ENCODE measurements around the gene OR10V1.

DNA sequence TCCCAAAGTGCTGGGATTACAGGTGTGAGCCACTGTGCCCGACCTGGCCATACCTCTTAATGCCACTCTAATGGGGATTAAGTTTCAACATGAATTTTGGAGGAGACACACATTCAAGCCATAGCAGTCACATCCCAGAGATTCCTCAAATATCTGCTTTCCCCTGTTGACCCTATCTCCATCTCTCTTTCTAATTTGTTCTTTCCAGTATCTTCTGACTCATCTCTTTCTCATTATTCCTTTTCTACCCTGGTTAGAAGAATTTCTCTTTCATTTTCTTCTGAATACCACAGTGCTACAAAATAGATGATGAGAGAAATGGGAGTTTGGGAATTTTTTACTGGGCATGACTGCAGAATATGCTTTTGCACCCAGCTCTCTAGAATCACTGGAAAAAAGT, 5.1 kb downstream of the OR10V1 start:
- TF ChIP-seq, protein P1, sequence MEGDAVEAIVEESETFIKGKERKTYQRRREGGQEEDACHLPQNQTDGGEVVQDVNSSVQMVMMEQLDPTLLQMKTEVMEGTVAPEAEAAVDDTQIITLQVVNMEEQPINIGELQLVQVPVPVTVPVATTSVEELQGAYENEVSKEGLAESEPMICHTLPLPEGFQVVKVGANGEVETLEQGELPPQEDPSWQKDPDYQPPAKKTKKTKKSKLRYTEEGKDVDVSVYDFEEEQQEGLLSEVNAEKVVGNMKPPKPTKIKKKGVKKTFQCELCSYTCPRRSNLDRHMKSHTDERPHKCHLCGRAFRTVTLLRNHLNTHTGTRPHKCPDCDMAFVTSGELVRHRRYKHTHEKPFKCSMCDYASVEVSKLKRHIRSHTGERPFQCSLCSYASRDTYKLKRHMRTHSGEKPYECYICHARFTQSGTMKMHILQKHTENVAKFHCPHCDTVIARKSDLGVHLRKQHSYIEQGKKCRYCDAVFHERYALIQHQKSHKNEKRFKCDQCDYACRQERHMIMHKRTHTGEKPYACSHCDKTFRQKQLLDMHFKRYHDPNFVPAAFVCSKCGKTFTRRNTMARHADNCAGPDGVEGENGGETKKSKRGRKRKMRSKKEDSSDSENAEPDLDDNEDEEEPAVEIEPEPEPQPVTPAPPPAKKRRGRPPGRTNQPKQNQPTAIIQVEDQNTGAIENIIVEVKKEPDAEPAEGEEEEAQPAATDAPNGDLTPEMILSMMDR (conservative IDR thresholded peaks at IDR 0.05) = no peak
- no peak for TF ChIP-seq EZH2 (IDR thresholded peaks at IDR 0.05; ENCODE audit: low read depth)
